HG02642 (cell line): ENCODE results near the gene PIK3R6.
A peak's percentile ranks its signal among the peaks of the same experiment; 100 is the strongest.
"Not testable (repeated sequence)": the region's sequence is repeated elsewhere in the genome, so short reads cannot be mapped to it uniquely, and the experiment has no call there.

Experiments
- ATAC-seq: cut with Tn5 transposase; IDR thresholded peaks from one replicate; pipeline ENCODE4 v1.9.1; 2021; ENCODE audit warnings: mild to moderate bottlenecking; ENCODE audit not compliant: unreplicated experiment, poor library complexity

PIK3R6 gene

GRCh38 chr17:8831234-8831849 is 36.1 kb downstream of the PIK3R6 start:
- no peak for ATAC-seq

GRCh38 chr17:8830141-8830540 is 37.3 kb downstream of the PIK3R6 start:
- no peak for ATAC-seq

- no peak for ATAC-seq
Observed at GRCh38 chr17:8829036-8829941, 38.2 kb downstream of the PIK3R6 start.

DNA sequence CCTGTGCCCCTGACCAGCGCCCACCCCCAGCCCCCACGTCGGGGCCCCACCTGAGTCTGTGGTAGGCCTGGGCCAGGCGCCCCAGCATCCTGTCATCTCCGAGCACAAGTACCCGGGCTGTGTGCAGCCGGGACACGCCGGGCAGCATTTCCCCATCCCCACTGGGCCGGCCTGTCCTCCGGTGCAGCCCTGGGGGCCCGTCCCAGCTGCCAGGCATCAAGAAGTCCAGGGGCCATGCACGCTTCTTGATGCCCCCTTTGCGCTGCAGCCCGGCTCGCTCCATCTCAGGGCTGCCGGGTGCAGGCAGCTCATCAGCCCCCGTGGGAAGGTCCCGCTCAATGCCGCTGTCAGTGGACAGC is 39.0 kb downstream of the PIK3R6 start:
- no peak for ATAC-seq

GRCh38 chr17:8826808-8827435 is 40.6 kb downstream of the PIK3R6 start:
- no peak for ATAC-seq

GRCh38 chr17:8825802-8826201 is 41.7 kb downstream of the PIK3R6 start:
- no peak for ATAC-seq

GRCh38 chr17:8823279-8823678 is 44.2 kb downstream of the PIK3R6 start:
- ATAC-seq, result no peak

GRCh38 chr17:8822401-8823035 is 45.0 kb downstream of the PIK3R6 start:
- no peak for ATAC-seq

GRCh38 chr17:8821446-8822105 is 45.9 kb downstream of the PIK3R6 start:
- ATAC-seq, result no peak

DNA sequence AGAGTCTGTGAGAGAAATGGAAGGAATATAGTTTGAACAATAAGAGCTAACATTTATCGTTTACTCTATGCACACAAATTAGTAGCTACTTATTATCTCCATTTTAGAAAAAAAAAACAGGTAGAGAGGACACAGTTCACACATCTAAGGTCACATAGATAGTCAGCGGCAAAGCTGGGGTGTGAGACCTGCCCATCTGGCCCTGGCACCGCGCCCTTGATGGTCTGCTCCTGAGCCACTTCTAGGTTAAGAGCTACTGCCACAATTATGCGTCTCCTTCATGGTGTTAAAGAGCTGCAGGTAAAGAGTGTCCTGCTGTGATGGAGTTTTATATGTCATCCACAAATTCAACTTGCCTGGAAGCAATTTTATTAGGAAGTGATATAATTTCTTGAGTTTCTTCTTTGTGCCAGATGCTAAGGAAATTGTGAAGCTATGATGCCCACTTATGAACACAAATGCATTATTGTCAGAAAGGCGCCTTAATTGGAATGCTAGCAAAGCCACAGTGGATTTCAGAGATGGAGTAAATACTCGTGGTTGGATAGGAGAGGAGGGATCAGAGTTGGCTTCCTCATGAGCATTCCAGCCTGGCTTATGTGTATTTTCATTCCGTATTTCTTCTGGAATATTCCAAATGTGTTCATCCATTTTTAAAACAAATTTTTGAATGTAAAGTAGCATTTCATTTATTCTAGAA is 47.0 kb downstream of the PIK3R6 start:
- no peak for ATAC-seq

DNA sequence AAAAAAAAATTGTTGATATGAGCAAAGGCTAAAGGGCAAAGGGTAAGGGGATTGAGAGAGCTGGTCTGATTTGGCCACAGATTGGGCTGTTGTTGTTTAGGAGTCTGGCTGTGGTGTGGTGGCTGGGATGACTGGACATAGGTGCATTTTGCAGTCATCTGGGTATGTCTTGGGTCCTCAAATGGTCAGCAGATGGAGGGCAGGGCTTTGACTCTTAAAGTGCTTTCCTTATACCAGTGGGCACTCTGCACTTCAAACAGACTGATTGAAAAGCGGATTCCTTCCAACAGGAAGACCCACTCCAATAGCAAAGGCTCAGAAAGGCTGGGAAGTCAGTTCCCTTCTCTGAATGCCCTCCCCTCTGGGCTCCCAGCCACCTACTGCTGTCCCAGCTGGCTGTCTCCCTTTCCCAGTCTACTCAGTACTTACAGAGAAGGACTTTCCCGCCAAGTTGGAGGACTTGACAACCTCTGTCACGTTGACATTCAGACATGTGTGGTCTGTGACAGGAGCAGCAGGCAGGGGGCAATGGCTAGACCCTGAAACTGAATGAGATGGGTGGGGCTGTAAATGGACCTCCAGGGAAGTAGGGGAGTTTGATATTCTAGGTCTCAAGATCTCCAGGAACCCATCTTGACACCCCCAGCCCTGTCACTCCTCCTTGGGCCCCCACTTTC is 48.7 kb downstream of the PIK3R6 start:
- no peak for ATAC-seq

DNA sequence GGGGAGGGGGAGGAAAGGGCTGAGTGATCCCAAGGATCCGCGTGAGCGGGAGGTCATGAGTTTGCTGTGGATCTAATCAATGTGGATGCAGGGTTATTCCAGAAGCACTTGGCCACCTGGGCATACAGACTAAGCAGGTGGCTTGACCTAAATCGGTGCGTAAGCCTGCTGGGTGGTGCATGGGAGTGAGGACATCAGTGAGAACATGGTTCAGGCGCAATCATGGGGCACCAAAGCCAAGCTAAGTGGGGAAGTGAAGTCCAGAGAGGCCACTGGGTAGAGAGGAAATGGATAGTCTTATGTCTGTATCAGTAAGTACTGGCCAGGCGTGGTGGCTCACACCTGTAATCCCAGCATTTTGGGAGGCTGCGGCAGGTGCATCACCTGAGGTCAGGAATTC is 49.4 kb downstream of the PIK3R6 start:
- no peak for ATAC-seq

DNA sequence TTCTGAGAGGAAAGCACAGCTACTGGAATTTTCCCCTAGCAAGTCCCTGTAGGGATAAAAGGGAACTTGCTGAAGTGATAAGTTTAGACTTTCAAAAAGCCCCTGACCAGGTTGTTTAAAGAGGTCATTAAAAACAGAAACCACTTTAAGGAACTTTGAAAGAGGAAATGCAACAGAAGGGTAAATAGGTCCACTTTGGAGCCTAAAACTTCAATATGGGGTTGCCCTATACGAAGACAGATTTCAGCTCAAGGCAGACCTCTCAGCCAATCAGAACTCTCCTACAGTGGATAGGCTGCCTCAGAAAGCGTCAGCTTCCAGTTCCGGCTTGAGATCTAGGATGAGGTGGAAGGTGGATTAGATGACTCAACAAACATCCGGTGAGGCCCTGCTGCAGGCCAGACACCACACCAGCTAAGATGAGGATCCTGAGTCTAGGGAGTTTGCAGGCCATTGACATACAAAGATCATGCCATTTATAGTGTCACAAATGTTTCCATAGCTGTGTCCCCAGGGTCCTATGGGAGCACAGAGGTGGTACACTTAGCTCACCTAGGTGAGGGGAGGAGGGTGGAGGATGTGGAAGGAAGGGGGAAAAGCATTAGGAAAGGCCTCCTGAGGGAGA is 60.4 kb downstream of the PIK3R6 start:
- peak; percentile 91 for ATAC-seq

- ATAC-seq, result peak; percentile 22
Observed at GRCh38 chr17:8806253-8806925, 61.1 kb downstream of the PIK3R6 start.

DNA sequence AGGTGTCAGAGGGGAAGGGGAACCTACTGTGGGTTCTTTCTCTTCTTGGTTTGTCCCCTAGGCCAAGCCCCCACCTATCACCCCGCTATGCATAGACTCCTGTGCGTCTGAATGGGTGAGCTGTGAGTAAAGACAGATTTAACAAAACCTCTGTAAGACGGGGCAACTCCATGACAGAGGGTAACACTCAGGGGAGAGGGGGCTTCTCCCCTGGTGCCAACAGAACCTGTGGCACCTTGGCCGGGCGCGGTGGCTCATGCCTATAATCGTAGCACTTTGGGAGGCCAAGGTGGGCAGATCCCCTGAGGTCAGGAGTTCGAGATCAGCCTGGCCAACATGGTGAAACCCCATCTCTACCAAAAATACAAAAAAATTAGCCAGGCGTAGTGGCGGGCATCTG is 62.1 kb downstream of the PIK3R6 start:
- not testable (repeated sequence) for ATAC-seq

- no peak for ATAC-seq
Observed at GRCh38 chr17:8803531-8804420, 63.7 kb downstream of the PIK3R6 start.

DNA sequence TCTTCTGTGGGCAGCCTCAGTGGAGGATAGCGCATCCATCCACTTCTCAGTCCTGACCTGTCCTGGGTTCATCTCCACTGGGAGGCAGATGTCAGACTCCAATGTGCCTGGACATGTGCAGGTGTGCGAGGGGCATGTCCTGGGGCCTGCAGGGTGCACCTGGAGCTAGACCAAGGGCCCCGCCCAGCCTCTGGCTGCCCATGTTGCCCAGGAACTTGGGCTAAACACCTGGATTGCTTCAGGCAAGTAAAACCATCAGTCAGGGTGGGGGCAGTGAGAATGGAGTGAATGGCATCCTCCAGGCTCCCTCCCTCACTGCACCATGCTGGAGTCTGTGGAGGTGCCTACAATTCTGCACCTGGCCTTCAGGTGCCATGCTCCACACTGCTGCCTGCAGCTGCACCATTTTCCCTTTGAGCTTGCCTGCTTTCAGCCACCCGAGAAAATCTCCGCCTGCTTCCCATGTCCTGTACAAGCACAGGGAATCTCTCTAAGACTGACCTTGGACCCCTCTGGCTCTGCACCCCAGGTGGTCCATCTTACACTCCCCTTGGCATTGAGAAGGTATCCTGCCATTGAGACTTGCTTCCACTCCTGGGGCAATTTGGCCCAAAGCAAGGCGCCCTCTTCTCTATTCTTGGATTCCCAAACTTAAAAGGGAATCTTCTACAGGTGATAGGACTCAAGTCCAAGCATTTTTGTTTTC is 66.2 kb downstream of the PIK3R6 start:
- ATAC-seq, result no peak
